MM.1S (cell line): ENCODE measurements around the gene TMEM33.
"Not testable (repeated sequence)": the region's sequence is repeated elsewhere in the genome, so short reads cannot be mapped to it uniquely, and the experiment has no call there.

Experiments used
- EZH2 ChIP-seq: fragments of 300-600 bp; sonication (generic); optimal IDR thresholded peaks from 2 replicates; pipeline ENCODE3; 2017; ENCODE audit warnings: low read depth, mild to moderate bottlenecking, antibody characterized with exemption, low read length, mixed read lengths
- EZH2phosphoT487 ChIP-seq: fragments of 300-600 bp; sonication (generic); IDR thresholded peaks from 2 replicates; pipeline ENCODE4 v1.6.1; 2018; ENCODE audit warnings: antibody characterized with exemption, low read length
- TF ChIP-seq, protein P1 (sequence below): fragments of 300-600 bp; sonication (generic); IDR thresholded peaks from 2 replicates; pipeline ENCODE4 v1.5.1; 2016; ENCODE audit warnings: antibody characterized with exemption, low read length, mixed read lengths

DNA sequence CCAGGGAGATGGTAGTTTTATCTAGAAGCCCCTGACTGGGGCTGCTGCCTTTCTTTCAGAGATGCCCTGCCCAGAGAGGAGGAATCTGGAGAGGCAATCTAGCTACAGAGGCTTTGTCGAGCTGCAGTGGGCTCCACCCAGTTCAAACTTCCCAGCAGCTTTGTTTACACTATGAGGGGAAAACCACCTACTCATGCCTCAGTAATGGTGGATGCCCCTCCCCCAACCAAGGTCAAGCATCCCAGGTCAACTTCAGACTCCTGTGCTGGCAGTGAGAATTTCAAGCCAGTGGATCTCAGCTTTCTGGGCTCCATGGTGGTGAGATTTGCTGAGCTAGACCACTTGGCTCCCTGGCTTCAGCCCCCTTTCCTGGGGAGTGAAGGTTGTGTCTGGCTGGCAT is 26.1 kb upstream of the TMEM33 start:
- TF ChIP-seq, protein P1, sequence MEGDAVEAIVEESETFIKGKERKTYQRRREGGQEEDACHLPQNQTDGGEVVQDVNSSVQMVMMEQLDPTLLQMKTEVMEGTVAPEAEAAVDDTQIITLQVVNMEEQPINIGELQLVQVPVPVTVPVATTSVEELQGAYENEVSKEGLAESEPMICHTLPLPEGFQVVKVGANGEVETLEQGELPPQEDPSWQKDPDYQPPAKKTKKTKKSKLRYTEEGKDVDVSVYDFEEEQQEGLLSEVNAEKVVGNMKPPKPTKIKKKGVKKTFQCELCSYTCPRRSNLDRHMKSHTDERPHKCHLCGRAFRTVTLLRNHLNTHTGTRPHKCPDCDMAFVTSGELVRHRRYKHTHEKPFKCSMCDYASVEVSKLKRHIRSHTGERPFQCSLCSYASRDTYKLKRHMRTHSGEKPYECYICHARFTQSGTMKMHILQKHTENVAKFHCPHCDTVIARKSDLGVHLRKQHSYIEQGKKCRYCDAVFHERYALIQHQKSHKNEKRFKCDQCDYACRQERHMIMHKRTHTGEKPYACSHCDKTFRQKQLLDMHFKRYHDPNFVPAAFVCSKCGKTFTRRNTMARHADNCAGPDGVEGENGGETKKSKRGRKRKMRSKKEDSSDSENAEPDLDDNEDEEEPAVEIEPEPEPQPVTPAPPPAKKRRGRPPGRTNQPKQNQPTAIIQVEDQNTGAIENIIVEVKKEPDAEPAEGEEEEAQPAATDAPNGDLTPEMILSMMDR = not testable (repeated sequence)
- not testable (repeated sequence) for TF ChIP-seq EZH2phosphoT487, EZH2
